ENCODE results near the gene FILIP1L. TPM values are rescaled to one million over a fixed set of nuclear protein-coding genes. Genes with fewer than 3 reads are reported as not detected.

The FILIP1L gene
- total RNA-seq, 1 donor from 2014 or later = 1.5 TPM

DNA sequence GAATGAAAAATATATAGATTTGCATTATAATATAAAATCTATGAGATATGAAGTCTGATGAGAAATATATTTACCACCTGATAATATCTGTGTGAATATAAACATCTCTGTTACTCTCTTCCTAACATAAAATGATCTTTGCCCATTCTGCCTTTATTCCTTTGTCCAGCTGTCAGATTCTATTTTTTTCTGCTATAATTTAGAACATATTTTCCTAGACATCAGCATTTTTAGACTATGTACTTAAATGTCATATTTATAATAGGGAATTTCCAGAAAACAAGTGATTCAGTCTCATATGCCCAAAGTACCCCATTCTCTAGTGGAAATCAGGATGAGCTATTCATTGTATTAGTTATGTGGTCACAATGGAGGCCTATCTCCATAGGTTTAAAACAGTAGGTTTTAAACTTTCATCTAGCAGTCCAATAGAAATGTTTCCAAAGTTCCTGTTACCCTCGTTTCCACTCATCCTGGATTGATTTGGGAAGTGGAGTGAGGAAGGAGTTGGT, 83.3 kb downstream of the FILIP1L start:
- H3K36me3 Mint-ChIP-seq (ENCODE audit: low read depth) = no peaks in the 10 kb centered on the region
- intact Hi-C loops (cut with micrococcal nuclease) = loop anchor here (2.0 kb wide), 1 partner anchor 16 kb away; no protein-coding TSS in a partner anchor
- peaks cover 16% of the 10 kb centered on the region for H3K4me1 Mint-ChIP-seq
- DNase-seq (no peak), ATAC-seq (ENCODE audit: low read depth) (no peak)
- no peaks in the 10 kb centered on the region for H3K27me3 Mint-ChIP-seq
- H3K9me3 Mint-ChIP-seq = no peaks in the 10 kb centered on the region
- no peak for TF ChIP-seq CTCF (IDR thresholded peaks at IDR 0.05)
- no peak overlapping the region for H3K27ac Mint-ChIP-seq
- ChIA-PET POLR2A (no interaction called here), CTCF (no interaction called here)
- no peak overlapping the region for H3K4me3 Mint-ChIP-seq

- H3K27ac Mint-ChIP-seq = no peak overlapping the region
- intact Hi-C loops (cut with micrococcal nuclease) = loop anchor here (2.0 kb wide), 1 partner anchor 16 kb away; no protein-coding TSS in a partner anchor
- H3K4me3 Mint-ChIP-seq = no peak overlapping the region
- POLR2A ChIA-PET = no interaction called here
- ATAC-seq (ENCODE audit: low read depth) = peak; percentile 18
- TF ChIP-seq CTCF (IDR thresholded peaks at IDR 0.05) = no peak
- CTCF ChIA-PET = no interaction called here
- H3K36me3 Mint-ChIP-seq (ENCODE audit: low read depth) = no peaks in the 10 kb centered on the region
- no peak for DNase-seq
- H3K4me1 Mint-ChIP-seq = peaks cover 16% of the 10 kb centered on the region
- H3K27me3 Mint-ChIP-seq = no peaks in the 10 kb centered on the region
- H3K9me3 Mint-ChIP-seq = no peaks in the 10 kb centered on the region
These were observed 84.0 kb downstream of the FILIP1L start for GRCh38 chr3:100030346-100030745.

DNA sequence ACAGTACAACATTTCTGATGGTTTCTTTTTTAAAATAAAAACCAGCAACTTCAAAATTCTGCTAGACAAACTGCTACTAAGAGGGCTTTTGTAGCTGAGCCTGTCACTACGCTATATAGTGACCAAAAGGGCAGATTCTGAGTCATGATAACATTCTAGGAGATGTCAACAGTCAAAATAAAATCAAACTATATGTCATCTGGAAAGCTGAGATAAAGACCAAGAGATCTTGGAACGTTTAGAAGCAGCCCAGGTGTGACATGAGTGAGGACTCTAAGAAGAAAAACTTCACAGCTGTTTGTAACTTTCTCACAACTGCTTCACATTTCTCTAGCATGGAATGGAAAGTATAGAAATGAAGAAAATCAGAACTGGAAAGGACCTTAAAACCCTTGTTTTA, 84.6 kb downstream of the FILIP1L start:
- CTCF ChIA-PET = no interaction called here
- peaks cover 16% of the 10 kb centered on the region for H3K4me1 Mint-ChIP-seq
- H3K27ac Mint-ChIP-seq = no peak overlapping the region
- H3K9me3 Mint-ChIP-seq = no peaks in the 10 kb centered on the region
- intact Hi-C loops (cut with micrococcal nuclease) = loop anchor here (2.0 kb wide), 1 partner anchor 17 kb away; no protein-coding TSS in a partner anchor
- POLR2A ChIA-PET = no interaction called here
- no peaks in the 10 kb centered on the region for H3K27me3 Mint-ChIP-seq
- no peaks in the 10 kb centered on the region for H3K36me3 Mint-ChIP-seq (ENCODE audit: low read depth)
- no peak for ATAC-seq (ENCODE audit: low read depth)
- DNase-seq = no peak
- no peak for TF ChIP-seq CTCF (IDR thresholded peaks at IDR 0.05)
- H3K4me3 Mint-ChIP-seq = no peak overlapping the region

- TF ChIP-seq CTCF (IDR thresholded peaks at IDR 0.05) = no peak
- CTCF ChIA-PET = no interaction called here
- H3K27ac Mint-ChIP-seq = no peak overlapping the region
These were observed 85.2 kb downstream of the FILIP1L start for GRCh38 chr3:100029052-100029451.

GRCh38 chr3:100027321-100027720, 87.0 kb downstream of the FILIP1L start:
- TF ChIP-seq CTCF (IDR thresholded peaks at IDR 0.05) = no peak
- intact Hi-C loops (cut with micrococcal nuclease) = no loop called here
- CTCF ChIA-PET = no interaction called here
- Mint-ChIP-seq H3K36me3 (ENCODE audit: low read depth) (no peaks in the 10 kb centered on the region), H3K9me3 (no peaks in the 10 kb centered on the region), H3K4me1 (peaks cover 16% of the 10 kb centered on the region), H3K27ac (no peak overlapping the region), H3K27me3 (no peaks in the 10 kb centered on the region), H3K4me3 (no peak overlapping the region)
- ATAC-seq (ENCODE audit: low read depth) (no peak), DNase-seq (no peak)
- POLR2A ChIA-PET = interaction anchor here (0.5 kb wide), 1 partner anchor 90 kb away, joined by 5 read pairs; no protein-coding TSS in a partner anchor

More at GRCh38 chr3:100029052-100029451, 85.2 kb downstream of the FILIP1L start:
- ATAC-seq (ENCODE audit: low read depth) = no peak
- POLR2A ChIA-PET = no interaction called here
- Mint-ChIP-seq H3K4me1 (peaks cover 16% of the 10 kb centered on the region), H3K36me3 (ENCODE audit: low read depth) (no peaks in the 10 kb centered on the region), H3K4me3 (no peak overlapping the region), H3K9me3 (no peaks in the 10 kb centered on the region), H3K27me3 (no peaks in the 10 kb centered on the region)
- intact Hi-C loops (cut with micrococcal nuclease) = no loop called here
- DNase-seq = no peak
